ENCODE results near the gene NUP153.
A peak's percentile ranks its signal among the peaks of the same experiment; 100 is the strongest.
"Not testable (repeated sequence)": the region's sequence is repeated elsewhere in the genome, so short reads cannot be mapped to it uniquely, and the experiment has no call there.

NUP153 gene

GRCh38 chr6:17706580-17707370, at the start of gene NUP153:
NUP153 (minus strand) TSS chr6:17706925; CDS start chr6:17706387, 538 bp downstream.
- DNase-seq, result peak; percentile 100

DNA sequence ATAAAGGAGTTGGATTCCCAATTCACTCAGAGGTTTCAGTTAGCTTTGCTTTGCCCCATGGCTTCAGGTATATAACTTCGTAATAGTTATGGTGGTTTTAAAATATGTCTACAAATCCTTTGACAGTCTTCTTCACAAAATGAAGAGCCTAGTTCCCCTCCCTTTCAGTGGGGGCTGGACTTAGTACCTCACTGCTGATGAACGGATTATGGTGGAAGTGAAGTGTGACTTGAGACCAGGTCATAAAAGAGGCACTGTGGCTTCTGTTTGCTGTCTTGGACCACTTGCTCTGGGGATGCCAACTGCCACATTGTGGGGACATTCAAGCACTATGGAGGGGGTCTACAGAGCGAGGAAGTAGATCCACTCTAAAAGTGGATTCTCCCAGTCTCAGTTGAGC, 47.5 kb upstream of the NUP153 start:
- no peak for DNase-seq

DNA sequence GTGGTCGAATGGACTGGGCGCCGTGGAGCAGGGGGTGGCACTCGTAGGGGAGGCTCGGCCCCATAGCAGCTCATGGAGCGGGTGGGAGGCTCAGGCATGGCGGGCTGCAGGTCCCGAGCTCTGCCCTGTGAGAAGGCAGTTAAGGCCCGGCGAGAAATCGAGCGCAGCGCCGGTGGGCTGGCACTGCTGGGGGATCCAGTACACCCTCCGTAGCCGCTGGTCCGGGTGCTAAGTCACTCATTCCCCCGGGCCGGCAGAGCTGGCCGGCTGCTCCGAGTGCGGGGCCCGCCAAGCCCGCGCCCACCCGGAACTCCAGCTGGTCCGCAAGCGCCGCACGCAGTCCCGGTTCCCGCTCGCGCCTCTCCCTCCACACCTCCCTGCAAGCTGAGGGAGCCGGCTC, 38.6 kb upstream of the NUP153 start:
- DNase-seq, result not testable (repeated sequence)

DNA sequence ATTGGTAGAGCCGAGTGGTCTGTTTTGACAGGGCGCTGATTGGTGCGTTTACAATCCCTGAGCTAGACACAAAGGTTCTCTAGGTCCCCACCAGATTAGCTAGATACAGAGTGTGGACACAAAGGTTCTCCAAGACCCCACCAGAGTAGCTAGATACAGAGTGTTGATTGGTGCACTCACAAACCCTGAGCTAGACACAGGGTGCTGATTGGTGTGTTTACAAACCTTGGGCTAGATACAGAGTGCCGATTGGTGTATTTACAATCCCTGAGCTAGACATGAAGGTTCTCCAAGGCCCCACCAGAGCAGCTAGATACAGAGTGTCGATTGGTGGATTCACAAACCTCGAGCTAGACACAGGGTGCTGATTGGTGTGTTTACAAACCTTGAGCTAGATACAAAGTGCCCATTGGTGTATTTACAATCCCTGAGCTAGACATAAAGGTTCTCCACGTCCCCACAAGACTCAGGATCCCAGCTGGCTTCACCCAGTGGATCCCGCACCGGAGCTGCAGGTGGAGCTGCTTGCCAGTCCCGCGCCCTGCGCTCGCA, 38.1 kb upstream of the NUP153 start:
- not testable (repeated sequence) for DNase-seq

DNA sequence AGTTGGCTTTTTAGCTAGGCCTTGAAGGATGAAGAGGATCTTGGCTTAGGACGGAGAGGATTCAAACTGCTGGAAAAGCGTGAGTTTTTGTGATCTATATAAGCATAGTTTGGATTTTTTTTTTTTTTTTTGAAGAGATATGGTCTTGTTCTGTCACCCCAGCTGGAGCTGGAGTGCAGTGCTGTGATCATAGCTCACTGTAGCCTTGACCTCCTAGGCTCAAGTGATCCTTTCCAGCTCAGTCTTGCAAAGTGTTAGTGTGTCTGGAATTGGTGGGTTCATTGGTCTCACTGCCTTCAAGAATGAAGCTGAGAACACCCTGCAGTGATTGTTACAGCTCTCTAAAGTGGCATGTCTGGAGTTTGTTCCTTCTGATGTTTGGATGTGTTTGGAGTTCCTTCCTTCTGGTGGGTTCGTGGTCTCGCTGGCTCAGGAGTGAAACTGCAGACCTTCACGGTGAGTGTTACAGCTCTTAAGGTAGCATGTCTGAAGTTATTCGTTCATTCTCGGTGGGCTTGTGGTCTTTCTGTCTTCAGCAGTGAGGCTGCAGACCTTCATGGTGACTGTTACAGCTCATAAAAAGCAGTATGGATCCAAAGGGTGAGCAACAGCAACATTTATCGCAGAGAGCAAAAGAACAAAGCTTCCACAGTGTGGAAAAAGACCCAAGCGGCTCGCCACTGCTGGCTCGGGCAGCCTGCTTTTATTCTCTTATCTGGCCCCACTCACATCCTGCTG, 37.5 kb upstream of the NUP153 start:
- DNase-seq, result no peak

DNA sequence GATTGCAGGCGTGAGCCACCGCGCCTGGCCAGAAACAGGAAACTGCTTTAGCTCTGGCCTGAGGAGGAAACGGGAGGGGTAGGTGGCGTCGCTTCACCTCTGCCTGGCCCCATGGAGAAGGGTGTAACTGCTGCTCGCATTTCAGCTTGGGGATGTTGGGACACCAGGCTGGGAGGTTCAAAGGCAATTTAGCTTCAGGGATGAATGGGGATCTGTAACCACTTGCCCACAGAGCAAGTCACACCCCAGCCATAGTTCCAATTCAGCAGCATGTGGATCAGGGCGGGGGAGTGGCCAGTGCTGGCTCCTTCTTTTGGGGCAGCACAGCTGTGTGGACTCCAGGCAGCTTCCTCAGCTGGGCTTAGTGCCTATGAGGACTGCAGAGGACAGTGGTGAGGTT, 34.8 kb upstream of the NUP153 start:
- no peak for DNase-seq

- no peak for DNase-seq
These were observed 34.0 kb upstream of the NUP153 start for GRCh38 chr6:17740559-17741220.

- DNase-seq, result no peak
These were observed 31.1 kb upstream of the NUP153 start for GRCh38 chr6:17737704-17738252.

- DNase-seq, result not testable (repeated sequence)
These were observed 28.6 kb upstream of the NUP153 start for GRCh38 chr6:17735311-17735710.

DNA sequence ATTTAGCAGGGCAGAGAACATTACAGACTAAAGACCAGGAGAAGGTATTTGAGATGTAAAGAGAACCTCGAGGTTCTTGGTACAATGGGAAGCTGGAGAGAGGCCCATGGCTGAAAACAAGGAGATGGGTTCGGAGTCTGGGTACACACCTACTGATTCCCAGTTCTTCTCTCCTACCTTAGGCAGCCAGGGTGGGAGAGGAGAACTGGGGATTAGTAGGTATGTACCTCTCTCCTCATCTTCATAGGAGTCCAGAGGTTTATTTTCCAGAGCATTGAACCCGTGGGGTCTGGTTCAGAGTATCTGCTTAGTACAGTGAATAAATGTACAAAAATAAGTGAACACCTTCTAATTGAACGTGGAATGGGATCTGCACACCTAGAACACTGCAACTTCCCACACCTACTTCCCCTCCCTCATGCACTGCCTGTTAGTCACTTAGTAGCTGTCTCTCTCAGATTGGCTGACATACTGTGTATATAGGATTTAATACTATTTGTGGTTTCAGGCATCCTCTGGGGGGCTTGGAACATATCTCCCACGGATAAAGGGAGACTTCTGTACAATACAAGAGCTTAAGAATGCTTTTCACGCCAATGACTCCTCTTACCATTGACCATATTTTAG, 23.5 kb upstream of the NUP153 start:
- DNase-seq, result no peak

GRCh38 chr6:17729223-17730077, 22.7 kb upstream of the NUP153 start:
- no peak for DNase-seq

DNA sequence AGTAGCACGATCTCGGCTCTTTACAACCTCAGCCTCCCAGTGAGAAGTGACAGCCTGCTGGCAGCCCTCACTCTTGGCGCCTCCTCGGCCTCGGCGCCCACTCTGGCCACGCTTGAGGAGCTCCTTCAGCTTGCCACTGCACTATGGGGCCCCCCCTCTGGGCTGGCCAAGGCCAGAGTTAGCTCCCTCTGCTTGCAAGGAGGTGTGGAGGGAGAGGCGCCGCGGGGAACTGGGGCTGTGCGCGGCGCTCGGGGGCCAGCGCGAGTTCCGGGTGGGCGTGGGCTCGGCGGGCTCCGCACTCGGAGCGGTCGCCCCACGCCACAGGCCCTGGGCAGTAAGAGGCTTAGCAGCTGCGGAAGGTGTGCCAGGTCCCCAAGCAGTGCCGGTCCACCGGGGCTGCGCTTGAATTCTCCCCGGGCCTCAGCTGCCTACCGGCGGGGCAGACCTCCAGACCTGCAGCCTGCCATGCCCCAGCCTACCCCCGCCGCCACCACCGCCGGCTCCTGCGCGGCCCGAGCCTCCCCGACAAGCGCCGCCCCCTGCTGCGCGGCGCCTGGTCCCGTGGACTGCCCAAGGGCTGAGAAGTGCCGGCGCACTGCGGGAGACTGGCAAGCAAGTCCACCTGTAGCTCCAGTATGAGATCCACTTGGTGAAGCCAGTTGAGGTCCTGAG, 22.0 kb upstream of the NUP153 start:
- no peak for DNase-seq

GRCh38 chr6:17725083-17725482, 18.4 kb upstream of the NUP153 start:
- DNase-seq, result no peak

DNA sequence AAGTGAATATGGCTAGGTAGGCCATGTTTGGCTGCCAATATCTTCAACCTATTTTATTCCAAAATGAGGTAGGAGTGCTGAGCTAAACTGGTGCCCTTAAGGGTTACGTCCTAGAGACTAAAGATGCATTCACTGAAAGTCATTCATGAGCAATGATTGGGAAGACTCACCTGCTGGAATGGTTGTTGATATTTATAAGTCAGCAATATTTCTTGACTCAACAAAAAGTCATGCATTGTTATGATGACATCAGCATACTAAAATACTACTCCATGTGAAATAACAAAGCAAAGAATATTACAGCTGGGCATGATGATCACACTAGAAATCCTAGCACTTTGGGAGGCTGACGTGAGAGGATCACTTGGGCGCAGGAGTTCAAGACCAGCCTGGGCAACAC, 17.6 kb upstream of the NUP153 start:
- no peak for DNase-seq

GRCh38 chr6:17721671-17722070, 14.9 kb upstream of the NUP153 start:
- DNase-seq, result no peak

GRCh38 chr6:17719323-17720041, 12.8 kb upstream of the NUP153 start:
- DNase-seq, result no peak

DNA sequence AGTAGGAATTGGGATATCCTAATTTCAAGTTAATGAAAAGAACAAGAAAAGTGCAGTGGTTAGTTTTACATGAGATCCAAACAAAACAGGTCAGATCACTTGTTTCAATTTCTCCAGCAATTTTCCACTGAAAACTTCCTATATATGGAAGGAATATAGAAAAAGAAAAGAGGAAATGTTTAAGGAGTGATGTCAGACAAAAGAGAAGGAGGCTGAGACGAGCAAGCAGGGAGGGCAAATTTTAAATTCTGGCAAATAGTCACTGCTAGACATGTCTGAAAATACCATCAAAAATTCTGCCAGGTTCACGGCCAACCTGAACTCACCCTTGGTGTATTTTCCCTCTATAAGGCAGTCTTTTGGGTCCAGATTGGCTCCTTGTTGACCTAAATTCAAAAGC, 9.5 kb upstream of the NUP153 start:
- no peak for DNase-seq

DNA sequence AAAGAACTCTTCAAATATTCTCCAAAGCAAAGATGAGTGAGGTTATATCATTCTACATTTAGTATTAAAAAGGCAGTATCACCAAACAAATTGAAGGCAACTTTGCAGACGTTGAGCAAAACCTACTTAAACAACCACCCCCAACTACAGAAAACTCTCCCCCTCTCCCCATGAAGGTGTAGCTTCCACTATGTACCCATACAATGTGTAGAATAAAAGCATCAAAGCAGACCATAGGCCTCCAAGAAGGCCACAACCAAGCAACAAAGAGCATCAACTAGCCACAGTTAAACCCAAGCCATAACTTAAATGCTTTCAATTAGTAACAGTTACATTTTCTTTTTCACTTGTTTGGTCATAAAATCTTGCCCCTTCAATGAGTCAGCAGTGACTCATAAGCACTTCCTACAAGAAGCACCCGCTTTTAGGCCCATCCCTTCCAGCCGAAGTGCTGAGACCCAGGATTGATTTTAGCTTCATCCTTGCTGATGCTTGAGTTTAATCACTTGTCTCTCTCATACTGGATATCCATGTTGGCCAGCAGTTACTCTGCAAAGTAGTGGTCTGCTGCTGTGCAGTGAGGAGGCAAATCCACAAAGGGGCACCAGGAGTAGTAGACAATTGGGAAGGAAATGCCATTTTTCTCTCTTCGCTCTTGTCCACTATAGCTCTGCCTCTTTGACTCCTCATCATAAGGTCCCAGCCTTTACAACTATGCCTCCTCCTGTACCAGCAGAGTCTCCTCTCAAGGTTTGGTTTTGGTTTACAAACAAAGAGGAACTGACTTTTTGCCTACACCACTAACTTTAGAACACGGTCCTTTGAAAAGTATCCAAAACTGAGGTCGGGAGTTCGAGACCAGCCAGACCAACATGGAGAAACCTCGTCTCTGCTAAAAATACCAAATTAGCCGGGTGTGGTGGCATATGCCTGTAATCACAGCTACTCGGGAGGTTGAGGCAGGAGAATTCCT, 8.4 kb upstream of the NUP153 start:
- peak; percentile 39 to 50 for DNase-seq

GRCh38 chr6:17714177-17714576, 7.5 kb upstream of the NUP153 start:
- no peak for DNase-seq
